HFFc6 (cell line): ENCODE results near the gene SLC9A7. TPM values are rescaled to one million over a fixed set of nuclear protein-coding genes. Genes with fewer than 3 reads are reported as not detected.

Experiments used
- DNase-seq: peaks from one replicate; pipeline ENCODE4 v3.0.0-alpha.2; 2018
- H3K27ac Mint-ChIP-seq: 2 replicates; pipeline ENCODE4 v1.8.0; 2020; ENCODE audit warnings: mild to moderate bottlenecking, mixed read lengths
- H3K27me3 Mint-ChIP-seq: 2 replicates; pipeline ENCODE4 v1.8.0; 2021; ENCODE audit warnings: mild to moderate bottlenecking, moderate library complexity, mixed read lengths; ENCODE audit not compliant: insufficient read depth
- H3K36me3 Mint-ChIP-seq: 2 replicates; pipeline ENCODE4 v1.8.0; 2021; ENCODE audit warnings: low read depth, mixed read lengths
- H3K4me1 Mint-ChIP-seq: 2 replicates; pipeline ENCODE4 v1.8.0; 2020; ENCODE audit warnings: low read depth, mixed read lengths
- H3K4me3 Mint-ChIP-seq: 2 replicates; pipeline ENCODE4 v1.8.0; 2020; ENCODE audit warnings: mild to moderate bottlenecking, moderate library complexity, mixed read lengths
- H3K9me3 Mint-ChIP-seq: 2 replicates; pipeline ENCODE4 v1.8.0; 2020; ENCODE audit warnings: mild to moderate bottlenecking, mixed read lengths
- CTCF ChIP-seq: fragments of 200-600 bp; sonication (generic); IDR thresholded peaks from 2 replicates; pipeline ENCODE4 v1.5.0; 2021; ENCODE audit warnings: antibody characterized with exemption, mild to moderate bottlenecking
- total RNA-seq, 6 experiments: library from RNA; stranded (reverse); fragmentation: NEBNext Ultra II Directional; extraction: Animal tissue kit (Norgen Biotek cat#: 25700); gene quantifications; 2 replicates in 1 of 6; 3 replicates in 5 of 6; pipeline ENCODE4 v1.2.3, GENCODE V29; 2021

SLC9A7 gene
- total RNA-seq, 6 experiments from 2014 or later: 41.8 to 54.1 (median 45.7) TPM

- Mint-ChIP-seq H3K4me1 (no peaks in the 10 kb centered on the region; the same call in 1 of the 2 replicates), H3K4me3 (no peak overlapping the region), H3K9me3 (no peaks in the 10 kb centered on the region), H3K36me3 (no peaks in the 10 kb centered on the region), H3K27me3 (no peaks in the 10 kb centered on the region; the same call in 1 of the 2 replicates), H3K27ac (peak overlapping the region; percentile 49)
- no peak for DNase-seq
- TF ChIP-seq CTCF: no peak
Observed at GRCh38 chrX:46601283-46601682, 157.6 kb downstream of the SLC9A7 start.

DNA sequence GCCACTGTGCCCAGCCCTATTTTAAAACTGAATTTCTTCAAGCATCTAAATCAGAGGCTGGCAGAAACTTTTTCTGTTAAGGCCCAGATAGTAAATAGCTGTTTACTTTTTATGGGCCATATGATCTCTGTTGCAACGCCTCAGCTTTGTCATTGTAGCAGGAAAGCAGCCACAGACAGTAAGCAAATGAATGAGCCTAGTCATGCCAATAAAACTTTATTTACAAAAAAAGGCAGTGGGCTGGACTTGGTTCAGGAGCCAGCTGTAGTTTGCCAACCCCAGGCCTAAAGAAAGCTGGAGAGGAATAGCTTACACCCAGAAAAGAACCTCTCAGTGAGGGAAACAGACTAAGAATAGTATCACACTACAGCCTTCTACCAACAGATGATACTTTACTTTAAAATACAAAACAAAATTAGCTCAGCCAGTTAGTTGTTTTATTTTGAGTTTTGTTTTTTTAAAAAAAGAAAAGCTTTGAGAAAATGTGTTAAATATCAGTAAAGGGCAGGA lies 159.8 kb downstream of the SLC9A7 start:
- Mint-ChIP-seq H3K36me3 (no peaks in the 10 kb centered on the region), H3K27me3 (no peaks in the 10 kb centered on the region; the same call in 1 of the 2 replicates), H3K4me3 (no peak overlapping the region), H3K27ac (no peak overlapping the region), H3K9me3 (no peaks in the 10 kb centered on the region), H3K4me1 (peaks cover under 1% of the 10 kb centered on the region; the same call in 1 of the 2 replicates)
- DNase-seq: no peak
- TF ChIP-seq CTCF: no peak

DNA sequence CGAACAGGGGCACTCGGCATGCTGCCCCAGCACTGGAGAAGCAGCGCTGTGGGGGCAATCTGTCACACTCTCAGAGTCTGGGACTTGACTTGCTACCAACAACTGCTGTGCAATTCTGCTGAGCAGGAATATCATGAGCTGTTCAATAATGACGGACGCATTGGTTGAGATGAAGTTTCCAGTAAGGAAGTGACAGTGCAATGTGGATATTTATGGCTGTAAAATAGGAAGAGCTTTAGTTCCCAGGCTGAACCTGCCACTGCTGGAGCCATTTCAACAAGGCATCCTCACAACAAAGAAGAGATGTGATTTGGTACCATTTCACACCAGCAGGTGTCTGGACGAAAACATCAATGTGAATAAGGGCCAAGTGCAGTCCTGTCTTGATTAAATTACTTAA lies 161.1 kb downstream of the SLC9A7 start:
- DNase-seq: no peak

GRCh38 chrX:46597208-46597607 lies 161.7 kb downstream of the SLC9A7 start:
- TF ChIP-seq CTCF: no peak
- no peaks in the 10 kb centered on the region; the same call in 1 of the 2 replicates for H3K27me3 Mint-ChIP-seq
- DNase-seq: no peak
- H3K4me3 Mint-ChIP-seq: no peak overlapping the region
- no peak overlapping the region for H3K27ac Mint-ChIP-seq
- no peaks in the 10 kb centered on the region for H3K9me3 Mint-ChIP-seq
- peaks cover 12% of the 10 kb centered on the region for H3K4me1 Mint-ChIP-seq
- H3K36me3 Mint-ChIP-seq: no peaks in the 10 kb centered on the region

More for the DNA sequence above, 161.1 kb downstream of the SLC9A7 start:
- no peak overlapping the region for H3K4me3 Mint-ChIP-seq
- H3K36me3 Mint-ChIP-seq: no peaks in the 10 kb centered on the region
- H3K27me3 Mint-ChIP-seq: no peaks in the 10 kb centered on the region; the same call in 1 of the 2 replicates
- no peak overlapping the region for H3K27ac Mint-ChIP-seq
- no peak for TF ChIP-seq CTCF
- no peaks in the 10 kb centered on the region for H3K9me3 Mint-ChIP-seq
- H3K4me1 Mint-ChIP-seq: peaks cover 12% of the 10 kb centered on the region

DNA sequence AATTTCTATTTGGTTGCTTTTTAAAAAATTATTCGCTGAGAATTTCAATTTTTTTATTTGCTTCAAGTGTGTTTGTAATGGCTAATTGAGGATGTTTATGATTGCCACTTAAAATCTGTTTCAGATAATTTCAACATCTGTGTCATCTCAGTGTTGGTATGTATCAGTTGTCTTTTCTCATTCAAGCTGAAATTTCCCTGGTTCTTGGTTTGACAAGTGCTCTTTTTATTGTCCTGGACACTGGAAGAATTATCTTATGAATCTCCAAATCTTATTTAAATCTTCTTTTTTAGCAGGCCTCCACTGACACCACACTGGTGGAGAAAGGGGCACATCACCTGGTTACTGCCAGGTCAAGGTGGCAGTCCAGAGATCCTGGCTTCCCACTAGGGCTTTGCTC lies 163.8 kb downstream of the SLC9A7 start:
- Mint-ChIP-seq H3K9me3 (no peaks in the 10 kb centered on the region), H3K27me3 (no peaks in the 10 kb centered on the region; the same call in 1 of the 2 replicates), H3K4me1 (peaks cover 17% of the 10 kb centered on the region), H3K27ac (no peak overlapping the region; the same call in 1 of the 2 replicates), H3K4me3 (no peak overlapping the region), H3K36me3 (no peaks in the 10 kb centered on the region)
- TF ChIP-seq CTCF: no peak
- no peak for DNase-seq
